ENCODE measurements around the gene SELENOH.

DNA sequence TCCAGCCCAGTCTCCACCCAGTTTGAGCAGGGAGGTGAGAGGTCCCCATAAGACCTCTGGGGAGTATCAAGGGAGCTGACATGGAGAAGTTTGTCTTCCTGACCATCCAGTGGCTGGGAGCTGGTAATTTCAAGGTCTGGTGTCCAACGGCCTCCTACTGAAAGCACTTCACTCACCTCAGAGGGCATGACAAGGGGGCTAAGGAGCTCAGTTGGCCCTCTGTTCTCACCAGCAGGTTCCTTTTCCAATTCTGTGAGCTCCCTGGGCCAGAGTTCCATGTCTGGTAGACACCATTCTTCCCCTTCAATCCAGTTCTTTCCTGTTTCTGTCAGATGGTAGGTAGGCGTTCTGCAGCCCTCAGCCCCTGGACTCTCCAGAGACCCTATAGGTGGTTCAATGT, 3.1 kb downstream of the SELENOH start:
- TF ChIP-seq, protein P1, sequence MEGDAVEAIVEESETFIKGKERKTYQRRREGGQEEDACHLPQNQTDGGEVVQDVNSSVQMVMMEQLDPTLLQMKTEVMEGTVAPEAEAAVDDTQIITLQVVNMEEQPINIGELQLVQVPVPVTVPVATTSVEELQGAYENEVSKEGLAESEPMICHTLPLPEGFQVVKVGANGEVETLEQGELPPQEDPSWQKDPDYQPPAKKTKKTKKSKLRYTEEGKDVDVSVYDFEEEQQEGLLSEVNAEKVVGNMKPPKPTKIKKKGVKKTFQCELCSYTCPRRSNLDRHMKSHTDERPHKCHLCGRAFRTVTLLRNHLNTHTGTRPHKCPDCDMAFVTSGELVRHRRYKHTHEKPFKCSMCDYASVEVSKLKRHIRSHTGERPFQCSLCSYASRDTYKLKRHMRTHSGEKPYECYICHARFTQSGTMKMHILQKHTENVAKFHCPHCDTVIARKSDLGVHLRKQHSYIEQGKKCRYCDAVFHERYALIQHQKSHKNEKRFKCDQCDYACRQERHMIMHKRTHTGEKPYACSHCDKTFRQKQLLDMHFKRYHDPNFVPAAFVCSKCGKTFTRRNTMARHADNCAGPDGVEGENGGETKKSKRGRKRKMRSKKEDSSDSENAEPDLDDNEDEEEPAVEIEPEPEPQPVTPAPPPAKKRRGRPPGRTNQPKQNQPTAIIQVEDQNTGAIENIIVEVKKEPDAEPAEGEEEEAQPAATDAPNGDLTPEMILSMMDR (conservative IDR thresholded peaks at IDR 0.05): no peak
- TF ChIP-seq ZFX (IDR thresholded peaks at IDR 0.05): no peak

All from C4-2B (cell line).